ENCODE measurements around the gene SEPTIN7. TPM values are rescaled to one million over a fixed set of nuclear protein-coding genes. Genes with fewer than 3 reads are reported as not detected.

The SEPTIN7 gene
- total RNA-seq, 1 donor from 2014 or later = 233 TPM

DNA sequence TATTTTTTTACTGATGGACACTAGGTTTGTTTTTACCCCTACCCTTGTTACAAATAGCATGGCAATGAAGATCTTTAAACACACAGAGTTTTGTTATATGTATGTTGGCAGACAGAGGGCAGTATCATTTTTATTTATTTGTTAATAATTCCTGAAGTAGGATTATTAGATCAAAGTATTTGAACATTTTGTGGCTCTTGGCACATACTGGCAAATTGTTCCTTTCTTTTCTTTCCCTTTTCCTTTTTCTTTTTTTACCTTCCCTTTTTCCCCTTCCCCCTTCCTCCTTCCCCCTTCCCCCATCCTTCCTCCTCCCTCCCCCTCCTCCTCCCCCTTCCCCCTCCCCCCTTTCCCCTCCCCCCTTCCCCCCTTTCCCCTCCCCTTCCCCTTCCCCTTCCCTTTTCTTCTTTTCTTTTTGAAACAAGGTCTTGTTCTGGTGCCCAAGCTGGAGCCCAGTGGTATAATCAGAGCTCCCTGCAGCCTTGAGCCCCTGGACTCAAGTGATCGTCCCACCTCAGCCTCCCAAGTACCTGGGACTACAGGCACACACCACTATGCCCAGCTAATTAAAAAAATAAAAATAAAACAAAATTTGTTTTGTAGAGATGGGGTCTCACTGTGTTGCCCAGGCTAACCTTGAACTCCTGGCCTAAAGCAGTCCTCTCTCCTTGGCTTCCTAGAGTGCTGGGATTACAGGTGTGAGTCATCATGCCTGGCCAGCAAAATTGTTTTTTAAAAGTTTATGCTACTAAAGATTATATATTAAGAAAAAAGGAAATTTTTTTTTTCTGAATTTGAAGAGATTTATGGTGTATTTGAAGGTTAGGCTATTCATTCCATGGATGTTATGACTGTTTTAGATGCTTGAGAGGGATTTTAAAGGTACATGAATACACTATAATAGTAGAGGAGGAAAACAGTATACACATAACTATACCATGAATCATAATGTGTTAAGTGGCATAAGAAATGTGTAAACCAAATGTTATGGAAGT, 39.3 kb downstream of the SEPTIN7 start:
- no peak for DNase-seq

DNA sequence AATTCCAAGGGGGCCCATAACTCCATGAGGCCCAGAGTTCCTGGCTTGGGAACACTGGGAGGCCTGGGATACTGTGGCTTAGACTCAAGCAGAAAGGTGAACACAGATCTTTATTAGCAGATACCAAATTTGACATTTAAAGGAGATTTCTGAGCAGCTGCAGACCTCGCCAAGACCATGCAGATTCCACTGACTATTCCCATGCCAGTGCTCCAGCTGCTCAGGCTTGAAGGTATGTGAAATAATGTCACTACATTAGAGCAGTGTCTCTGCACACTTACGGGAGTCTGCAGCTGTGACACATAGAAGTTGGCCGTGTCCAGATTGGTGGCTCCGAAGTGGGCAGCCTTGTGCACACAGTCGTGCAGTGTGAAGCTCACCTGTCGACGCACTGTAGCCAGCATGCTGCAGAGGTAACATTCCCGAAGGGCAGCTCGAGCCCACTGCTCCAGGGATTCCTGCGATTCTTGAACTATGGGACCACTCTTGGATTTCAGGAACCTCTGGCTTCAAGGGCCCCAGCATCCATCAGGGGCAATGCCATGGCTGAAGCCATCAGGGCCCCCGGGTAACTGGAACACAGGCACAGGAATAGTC, 46.1 kb downstream of the SEPTIN7 start:
- no peak for DNase-seq

DNA sequence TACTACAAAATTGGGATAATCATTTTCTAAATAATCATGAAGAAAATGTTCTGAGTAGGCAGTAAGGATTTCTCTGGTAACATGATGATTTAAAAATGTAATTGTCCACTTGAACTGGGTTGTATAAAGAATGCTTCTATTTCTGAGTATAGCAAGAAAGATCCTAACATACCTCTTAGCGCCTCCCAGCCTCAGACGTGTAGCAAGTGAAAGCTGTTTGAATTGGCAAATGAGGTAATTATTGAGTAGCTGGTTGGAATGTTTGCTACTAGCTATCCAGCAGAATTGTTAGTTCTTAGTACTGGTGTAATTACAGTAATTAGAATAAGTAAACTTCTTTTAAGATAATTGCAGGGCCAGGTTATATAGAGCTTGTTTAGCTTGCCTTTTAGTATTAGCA, 47.9 kb downstream of the SEPTIN7 start:
- no peak for DNase-seq

DNA sequence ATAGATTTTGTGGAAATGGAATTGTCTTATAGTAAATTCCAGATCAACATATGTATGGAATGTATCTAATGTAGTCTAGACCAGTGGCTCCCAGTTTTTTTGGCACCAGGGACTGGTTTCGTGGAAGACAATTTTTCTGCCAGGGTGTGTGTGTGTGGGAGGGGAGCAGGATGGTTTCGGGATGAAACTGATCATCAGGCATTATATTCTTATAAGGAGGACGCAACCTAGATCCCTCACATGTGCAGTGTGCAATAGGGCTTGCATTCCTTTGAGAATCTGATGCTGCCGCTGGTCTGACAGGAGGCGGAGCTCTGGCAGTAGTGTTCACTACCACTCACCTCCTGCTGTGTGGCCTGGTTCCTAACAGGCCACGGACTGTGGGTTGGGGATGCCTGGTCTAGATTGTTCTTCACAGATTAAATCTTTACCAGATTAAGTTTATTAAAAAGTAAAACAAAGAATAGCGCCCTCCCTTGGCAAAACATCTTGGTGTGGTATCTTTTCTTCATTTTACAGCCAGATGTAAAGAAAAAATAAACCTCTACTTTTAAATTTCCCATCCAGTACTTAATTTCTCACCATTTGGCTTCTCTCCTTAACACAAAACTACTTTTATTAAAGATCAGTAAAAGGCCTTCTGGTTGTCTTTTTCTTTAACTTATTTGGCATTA, 48.4 kb downstream of the SEPTIN7 start:
- DNase-seq = no peak

DNA sequence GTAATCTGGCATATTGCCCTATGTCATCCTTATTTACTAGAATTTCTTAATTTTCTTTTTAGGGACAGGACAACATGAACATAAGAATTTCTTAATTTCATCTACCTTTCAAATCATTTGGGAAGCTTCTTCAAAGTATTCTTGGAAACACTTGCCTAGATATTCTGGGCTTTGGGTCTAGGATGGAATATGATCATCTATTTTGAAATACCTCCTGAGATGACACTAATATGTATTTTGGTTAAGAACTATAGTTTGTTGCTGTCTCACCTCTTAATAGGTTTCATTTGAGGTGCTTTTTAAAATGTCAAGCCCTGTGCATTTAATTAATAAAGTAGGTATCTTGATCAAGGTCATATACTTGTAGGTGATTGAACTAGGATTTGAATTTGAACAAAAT, 49.1 kb downstream of the SEPTIN7 start:
- DNase-seq = no peak

Other genes with a start within 250 kb of the SEPTIN7 start
- 18.5 TPM for gene HERPUD2, start 105.9 kb upstream of the SEPTIN7 start, total RNA-seq

Measured in skin of body (tissue), 2 donors.